Fibroblast of skin of right biceps (primary cell): ENCODE data around the gene TMEM60.
"Not testable (repeated sequence)": the region's sequence is repeated elsewhere in the genome, so short reads cannot be mapped to it uniquely, and the experiment has no call there.

ENCODE experiments used
- DNase-seq: peaks from one replicate; pipeline ENCODE4 v3.0.0-alpha.2; 2013

TMEM60 gene

DNA sequence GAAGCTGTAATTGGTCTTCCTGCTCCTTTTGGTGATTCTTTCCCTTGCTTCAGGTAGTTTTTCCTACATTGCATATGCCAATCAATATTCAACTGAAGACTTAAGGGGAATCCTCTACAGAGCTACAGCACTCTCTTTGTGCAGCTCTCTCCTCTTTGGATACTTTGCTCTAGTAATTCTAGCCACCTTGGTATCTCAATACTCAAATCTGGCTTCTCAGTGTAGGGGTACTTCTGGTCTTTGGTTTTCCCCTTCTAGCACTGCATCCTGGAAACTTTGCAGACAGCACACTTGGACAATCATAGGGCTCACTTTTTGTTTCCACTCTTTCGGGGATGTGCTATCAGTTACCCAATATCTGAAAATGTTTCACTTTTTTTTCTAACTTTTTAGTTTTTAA is 10.3 kb upstream of the TMEM60 start:
- no peak for DNase-seq

DNA sequence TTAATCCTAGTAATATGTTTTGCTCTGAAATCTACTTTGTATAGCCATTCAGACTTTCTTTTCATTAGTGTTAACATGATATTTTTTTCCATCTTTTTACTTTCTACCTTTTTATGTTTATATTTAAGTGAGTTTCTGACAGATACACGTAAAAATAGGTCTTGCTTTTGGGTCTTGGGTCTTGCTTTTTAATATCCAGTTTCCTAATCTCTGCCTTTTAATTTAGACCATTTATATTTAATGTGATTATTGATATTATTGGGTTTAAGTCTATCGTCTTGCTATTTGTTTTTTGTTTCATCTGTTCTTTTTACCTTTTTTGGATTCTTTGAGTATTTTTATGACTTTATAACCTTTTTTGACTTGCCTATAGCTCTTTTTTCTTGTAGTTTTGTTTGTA is 8.2 kb upstream of the TMEM60 start:
- no peak for DNase-seq

DNA sequence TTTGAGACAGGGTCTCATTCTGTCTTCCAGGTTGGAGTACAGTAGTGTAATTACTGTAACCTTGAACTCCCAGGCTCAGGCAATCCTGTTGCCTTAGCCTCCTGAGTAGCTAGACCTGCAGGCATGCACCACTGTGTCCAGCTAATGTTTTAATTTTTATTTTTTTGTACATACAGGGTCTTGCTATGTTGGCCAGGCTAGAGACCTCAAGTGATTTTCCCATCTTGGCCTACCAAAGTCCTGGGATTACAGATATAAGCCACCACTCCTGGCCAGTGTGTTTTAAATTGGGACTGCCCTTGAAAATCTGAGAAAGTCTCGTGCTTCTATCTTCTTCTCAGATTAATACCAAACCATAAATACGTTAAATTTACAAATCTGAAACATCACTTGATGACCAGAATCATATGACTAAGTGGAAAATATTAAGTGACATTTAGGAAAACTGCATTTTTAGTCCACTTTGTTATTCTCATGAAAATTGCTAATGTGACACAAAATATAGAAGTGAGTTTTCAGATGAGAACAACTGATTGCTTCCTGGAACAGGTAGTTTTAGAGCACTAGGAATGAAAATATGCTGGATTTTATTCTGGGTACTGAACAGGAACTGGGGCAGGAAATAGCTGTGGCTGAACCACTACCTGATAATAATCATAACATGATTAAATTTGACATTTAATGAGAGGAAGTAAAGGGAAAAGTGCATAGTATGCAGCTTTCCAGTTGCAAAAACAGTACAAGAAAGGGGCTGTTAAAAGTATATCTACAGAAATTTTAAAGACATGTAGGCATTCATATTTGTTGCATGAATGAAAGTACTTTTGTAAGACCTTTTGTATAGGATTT is 4.5 kb upstream of the TMEM60 start:
- peak; percentile 10 for DNase-seq

DNA sequence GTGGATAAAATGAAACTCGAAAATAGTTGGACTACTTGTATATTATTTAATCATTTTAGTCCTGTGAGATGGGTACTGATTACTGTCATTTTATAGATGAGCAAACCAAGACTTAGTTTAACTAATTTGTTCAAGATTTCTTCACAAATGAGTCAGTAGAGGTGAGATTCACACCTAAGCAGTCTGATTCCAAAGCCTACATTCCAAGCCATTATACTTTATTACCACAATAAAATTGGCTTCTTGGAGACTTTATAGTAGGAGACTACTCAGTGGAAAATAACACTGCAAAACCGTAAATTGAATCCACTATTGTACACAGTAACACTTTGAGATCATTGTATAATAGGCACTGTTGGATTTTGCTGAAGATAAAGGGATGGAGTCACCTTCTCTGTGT is 2.5 kb upstream of the TMEM60 start:
- DNase-seq: no peak

DNA sequence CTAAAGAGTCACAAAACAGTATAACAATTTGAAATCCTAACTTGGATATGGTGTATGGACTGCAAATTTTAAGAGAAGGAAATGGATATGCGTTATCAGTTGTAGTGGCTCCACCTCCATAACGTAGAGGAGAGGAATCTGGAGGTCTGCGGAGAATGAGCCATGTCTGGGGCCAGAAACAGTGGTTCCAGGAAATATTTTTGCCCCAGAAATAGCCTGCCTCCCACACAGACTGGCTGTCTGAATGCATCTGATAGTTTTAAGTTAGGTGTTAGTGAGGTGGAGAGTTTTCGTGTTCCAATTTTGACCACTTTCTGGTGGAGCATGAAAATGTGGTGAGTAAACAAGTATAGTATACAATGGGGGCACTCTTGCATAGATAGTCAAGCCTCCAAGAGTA is 1.9 kb upstream of the TMEM60 start:
- peak; percentile 22 for DNase-seq

DNA sequence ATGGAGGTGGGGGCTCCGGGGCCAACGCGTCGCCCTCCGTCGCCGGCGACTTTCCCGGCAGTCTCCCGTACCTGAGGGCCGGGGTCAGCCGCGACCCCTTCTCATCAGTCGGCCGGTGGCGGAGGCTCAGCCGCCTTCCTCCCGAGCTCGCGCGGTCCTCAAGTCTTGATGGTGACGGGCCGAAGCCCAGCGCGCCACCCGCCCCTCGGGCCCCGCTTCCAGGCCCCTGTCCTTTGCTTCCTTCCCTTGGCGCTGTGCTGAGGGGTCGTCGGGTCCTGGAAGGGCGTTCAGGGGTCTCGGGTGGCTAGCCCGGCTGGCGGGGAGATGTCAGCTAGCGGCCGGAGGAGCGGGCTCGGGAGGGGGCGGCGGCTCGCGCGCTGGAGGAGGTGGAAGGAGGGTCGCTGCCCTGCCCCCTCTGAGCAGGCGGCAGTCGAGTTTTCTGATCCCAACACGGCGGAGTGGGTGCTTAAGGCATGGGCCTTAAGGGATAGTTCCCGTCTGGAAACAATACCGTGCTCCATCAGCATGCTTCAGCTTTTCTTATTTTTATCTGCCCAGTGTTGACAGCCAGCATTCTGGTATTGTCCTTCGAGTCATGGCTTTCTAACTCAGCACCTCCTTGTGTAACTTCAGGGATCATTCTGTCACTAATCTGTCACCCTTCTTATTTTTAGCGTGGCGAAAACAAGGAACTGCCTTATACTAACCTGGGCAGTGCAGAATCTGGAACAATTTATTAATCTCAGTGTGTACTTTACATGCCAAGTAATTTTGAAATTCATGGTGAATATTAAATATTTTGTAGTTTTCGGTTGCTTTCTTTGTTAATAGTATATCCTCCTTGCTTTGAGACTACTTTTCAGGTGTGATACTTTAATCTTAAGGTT is 1.1 kb upstream of the TMEM60 start:
- peak; percentile 40 for DNase-seq

DNA sequence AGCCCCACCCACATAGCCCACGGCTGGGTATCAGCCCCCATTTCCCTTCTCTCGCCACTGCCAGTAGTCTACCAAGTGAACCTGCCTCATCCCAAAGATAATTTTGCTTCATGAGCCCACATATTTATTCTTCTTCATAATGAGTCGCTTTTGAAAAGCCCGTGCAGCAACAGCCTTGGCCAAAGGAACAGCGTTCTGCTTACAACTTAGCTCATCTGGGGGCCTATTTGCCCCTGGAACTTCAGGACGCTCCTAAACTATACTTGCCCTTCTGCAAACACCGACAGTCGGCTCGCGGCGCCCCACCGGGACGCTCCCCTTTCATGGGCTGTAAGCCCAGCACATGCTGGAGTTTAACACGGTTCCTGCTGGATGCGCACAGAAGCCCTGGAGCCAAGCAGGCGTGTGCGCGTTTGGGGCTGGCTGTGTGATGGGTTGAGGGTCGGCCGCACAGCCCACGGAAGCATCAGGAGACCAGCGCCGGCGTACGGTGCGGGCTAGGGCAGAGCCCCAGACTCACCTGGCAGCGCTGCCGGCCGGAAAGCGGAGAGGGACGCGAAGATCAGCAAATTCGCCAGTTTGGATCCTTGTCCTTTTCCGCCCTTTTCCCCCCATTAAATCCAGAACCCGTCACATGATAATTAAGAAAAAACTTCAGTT is 370 bp downstream of the TMEM60 start:
- DNase-seq: no peak

DNA sequence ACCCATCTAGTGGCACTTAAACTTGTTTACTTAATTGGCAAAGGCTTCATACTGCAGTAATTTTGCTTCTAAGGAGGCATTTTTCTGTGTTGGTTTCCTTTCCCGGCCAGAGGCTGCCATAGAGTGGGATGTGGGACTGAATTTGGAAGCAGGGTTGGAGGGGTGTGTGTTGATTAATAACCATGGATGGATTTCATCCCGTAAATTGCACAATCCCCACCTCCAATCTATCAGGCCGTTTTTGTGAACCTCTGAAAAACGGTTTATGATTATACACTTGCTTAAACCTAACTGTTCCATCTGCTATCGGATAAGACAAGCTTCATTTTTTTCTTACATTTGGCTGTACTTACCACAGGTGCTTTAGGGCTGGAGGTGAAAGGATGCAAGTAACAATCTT is 1.3 kb downstream of the TMEM60 start:
- no peak for DNase-seq

DNA sequence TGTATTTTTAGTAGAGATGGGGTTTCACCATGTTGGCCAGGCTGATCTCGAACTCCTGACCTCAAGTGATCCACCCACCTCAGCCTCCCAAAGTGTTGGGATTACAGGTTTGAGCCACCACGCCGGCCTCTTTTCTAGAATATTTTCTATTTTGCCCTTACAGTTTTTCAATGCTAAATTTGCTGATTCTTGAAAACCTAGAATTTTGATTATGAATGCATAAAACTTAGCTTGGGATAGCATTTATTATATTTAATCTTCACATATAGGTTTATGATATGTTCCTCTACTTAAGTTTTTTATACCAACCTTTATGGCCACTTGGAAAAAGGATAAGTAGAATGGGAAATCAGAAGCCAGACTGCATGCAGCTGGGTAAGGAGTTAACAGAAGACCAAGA is 2.1 kb downstream of the TMEM60 start:
- DNase-seq: no peak

DNA sequence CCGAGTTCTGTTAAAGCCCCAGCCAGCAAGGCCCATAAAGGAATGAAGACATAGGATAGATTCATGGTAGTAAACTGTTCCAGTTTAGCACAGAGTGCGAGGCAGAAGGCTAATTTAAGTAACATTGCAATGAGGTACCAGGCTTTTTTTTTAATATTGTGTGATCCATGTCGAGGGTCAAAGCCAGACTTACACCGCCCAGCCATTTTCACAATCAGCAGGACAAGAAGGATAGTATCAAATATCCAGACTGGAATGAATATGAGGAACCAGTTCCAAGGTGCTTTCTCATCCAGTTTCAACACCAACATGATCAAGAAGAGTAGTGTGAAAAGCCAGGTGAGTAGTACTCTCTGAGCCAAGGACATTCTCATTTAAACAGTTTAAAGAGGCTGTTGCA is 4.2 kb downstream of the TMEM60 start:
- no peak for DNase-seq

DNA sequence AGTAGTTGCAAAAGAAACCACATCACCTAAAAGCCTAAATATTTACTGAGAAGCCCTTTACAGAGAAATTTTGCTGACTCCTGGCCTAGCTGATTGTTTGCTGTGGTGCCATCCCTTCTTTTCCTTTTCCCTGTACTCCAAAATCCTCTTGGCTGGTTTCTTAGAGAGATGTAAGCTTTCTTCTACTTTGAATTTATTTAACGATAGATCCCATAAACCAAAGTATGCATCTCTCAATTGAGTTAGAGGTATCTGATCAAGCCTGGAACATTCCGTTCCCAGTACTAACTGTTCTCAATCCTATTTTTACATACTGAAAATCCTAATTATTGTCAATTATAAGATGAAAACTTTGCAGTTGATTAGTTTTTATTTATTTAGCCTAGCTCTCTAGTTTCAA is 6.3 kb downstream of the TMEM60 start:
- DNase-seq: no peak

DNA sequence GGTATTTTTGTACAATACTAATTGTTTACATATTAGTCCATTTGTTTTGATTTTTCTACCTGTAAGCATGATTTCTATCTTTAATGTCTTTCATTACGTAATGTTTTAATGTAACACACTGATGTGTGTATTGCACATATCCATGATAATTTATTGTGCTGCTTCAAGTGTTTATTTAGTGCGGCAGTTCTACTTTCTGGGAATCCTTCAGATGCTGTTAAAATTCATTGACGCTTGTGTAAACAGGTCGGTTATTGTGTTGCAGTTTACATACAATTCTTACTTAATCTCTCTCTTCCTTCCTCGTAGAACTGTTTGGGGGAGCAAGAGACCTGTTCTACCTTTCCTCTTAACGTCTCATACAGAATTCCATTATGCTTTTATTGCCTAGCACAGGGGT is 6.9 kb downstream of the TMEM60 start:
- no peak for DNase-seq

DNA sequence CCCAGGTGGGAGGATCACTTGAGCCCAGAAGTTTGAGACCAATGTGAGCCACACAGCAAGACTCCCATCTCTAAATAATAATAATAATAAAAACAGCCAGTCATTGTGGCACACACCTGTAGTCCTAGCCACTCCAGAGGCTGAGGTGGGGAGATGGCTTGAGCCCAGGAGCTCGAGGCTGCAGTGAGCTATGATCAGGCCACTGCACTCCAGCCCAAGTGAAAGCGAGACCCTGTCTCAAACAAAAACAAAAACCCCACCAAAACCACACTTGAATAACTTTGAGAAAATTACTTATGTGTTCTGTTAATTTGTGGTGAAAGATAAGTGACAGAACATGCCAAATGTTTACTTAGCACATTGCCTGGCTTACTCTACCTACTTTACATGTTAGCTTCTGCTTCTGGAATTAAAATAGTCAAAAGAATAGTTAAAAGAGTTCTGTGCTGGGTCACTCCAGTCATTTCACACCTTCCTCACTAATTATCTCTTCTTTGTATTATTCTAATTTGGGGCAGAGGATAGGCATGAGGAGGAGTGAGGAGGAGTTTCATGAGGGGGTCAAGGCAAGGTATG is 9.8 kb downstream of the TMEM60 start:
- no peak for DNase-seq

DNA sequence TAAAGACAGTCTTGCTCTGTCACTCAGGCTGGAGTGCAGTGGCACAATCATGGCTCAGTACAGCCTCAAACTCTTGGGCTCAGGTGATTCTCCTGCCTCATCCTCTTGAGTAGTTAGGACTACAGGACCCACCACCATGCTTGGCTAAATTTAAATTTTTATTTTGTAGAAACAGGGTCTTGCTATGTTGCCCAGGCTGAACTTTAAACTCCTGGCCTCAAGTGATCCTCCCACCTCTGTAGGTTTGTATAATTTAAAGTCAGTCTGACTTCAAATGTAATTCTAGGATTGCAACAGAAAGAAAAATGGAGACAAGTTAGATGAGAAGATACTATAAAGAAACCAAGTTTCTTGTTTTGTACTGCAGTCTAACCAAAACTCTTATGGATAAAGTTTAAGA is 11.5 kb downstream of the TMEM60 start:
- no peak for DNase-seq

DNA sequence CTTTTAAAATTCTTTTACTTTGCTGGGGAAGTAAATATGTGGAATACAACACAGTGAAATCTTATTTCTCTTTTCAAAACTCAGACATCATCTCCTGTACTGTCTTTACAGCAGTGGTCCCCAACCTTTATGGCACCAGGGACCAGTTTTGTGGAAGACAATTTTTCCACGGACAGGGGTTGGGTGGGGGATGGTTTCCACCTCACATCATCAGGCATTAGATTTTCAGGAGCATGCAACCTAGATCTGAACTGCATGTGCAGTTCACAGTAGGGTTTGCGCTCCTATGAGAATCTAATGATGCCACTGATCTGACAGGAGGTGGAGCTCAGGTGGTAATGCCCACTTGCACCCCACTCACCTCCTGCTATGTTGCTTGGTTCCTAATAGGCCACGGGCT is 12.2 kb downstream of the TMEM60 start:
- DNase-seq: no peak

DNA sequence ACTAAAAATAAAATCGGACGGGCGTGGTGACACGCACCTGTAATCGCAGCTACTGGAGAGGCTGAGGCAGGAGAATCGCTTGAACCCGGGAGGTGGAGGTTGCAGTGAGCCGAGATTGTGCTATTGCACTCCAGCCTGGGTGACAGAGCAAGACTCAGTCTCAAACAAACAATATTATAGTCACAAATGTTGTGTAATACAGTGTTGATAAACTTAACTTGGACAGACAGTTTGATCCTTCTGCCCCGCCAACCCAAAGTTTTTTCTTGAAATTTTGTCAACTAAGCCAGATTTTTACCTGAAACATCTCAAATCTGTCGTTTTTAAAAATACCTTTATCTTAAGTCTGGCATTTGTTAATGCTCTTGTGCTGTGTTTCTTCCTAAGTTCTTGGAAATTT is 13.8 kb downstream of the TMEM60 start:
- DNase-seq: not testable (repeated sequence)

DNA sequence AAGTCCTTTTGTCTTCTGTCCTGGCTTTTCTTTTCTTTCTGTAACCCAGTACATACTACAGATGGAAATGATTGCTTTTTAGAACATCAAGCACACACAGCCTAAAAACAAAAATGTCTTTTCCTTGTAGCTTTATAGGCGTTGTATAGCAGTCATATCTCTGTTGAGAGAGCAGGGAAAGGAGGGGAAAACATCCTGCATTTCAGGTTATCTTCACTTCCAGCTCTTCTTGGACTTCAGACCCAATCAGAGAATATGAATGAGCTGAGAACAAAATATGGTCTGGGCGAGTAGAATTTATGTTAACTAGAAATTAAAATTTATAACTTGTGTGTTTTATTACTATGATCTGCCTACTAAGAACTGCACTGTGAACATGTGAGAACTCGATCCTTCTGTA is 14.7 kb downstream of the TMEM60 start:
- no peak for DNase-seq

DNA sequence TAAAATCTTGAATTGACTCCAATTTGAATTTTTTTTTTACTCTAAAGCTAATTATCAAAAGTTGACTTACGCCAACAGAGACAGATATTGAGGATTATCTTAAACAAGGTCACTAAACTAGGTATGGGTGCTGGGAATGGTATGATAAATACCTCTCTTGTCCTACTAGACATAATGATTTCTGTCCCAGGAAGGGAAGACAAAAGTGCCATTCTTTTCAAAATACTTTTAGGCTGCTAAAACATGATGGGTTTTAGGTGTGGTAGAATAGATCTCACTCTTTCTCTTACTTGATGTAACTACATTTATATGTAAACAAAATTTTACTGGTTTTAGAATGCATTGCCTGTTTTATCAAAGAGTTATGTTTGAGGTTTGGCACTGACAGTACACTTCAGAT is 15.1 kb downstream of the TMEM60 start:
- DNase-seq: no peak

DNA sequence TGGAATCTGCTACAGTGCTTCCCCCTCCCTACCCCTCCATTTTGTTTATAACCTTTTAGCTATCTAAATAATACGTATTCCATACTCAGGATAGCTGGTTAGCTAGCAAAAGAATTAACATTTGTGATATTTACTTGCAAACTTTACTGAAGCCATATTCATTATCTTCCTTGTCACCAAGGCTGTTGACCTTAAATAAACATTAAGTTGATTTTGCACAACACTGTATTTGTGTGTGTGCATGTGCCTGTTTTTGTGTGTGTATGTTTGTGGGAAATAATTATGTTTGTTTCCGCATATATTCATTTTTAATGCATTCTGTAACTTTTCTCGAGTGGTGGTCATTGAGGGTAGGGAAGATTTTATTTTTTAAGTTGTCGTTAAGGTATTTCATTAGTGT is 15.9 kb downstream of the TMEM60 start:
- DNase-seq: no peak

DNA sequence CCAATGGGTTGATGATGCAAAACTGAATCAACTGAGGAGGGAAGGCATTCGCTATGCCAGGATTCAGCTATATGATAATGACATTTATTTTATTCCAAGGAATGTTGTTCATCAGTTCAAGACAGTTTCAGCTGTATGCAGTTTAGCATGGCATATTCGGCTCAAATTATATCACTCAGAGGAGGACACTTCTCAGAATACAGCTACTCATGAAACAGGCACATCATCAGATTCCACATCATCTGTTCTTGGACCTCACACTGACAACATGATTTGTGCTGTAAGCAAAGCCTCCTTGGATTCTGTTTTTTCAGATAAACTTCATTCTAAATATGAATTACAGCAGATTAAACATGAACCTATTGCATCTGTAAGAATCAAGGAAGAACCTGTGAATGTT is 19.7 kb downstream of the TMEM60 start:
- DNase-seq: no peak

DNA sequence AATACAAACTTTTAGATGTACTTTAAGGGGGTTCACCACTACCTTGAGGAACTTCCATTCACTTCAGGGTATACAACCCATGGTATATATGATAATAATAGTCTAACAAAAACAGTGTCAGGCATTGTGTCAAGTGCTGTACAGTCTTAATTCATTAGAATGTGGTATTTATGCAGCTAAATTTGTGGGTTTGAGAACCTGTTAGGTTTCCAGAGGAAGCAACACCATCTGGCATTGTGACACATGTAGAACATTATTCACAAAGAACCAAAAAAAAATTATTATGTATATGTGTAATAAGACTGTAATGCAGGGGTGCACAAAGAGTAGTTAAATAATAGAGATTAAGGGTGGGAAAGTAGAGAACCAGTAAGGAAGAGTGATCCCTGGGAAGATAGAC is 26.3 kb downstream of the TMEM60 start:
- no peak for DNase-seq

DNA sequence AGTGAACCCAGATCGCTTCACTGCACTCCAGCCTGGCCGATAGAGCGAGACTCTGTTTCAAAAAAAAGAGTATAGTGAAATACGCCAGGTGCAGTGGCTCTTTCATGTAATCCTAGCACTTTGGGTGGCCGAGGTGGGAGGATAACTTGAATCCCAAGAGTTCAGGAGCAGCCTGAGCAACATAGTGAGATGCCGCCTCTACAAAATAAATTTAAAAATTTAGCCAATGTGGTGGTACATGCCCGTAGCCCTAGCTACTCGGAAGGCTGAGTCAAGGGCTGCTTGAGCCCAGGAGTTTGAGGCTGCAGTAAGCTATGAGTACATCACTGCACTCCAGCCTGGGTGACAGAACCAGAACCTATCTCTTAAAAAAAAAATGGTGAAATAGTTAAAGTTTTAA is 27.9 kb downstream of the TMEM60 start:
- DNase-seq: no peak
